Hepatocyte (in vitro differentiated cells): ENCODE measurements around the gene GET3. TPM values are rescaled to one million over a fixed set of nuclear protein-coding genes. Genes with fewer than 3 reads are reported as not detected.

ENCODE experiments used
- DNase-seq: peaks from one replicate; pipeline ENCODE4 v3.0.0-alpha.2; 2016; ENCODE audit warnings: low spot score
- H2AFZ ChIP-seq: fragments of 200-600 bp; sonication (generic); 2 replicates; pipeline ENCODE4 v1.6.0; 2016; ENCODE audit warnings: antibody characterized with exemption, mild to moderate bottlenecking
- H3K27ac ChIP-seq: fragments of 200-600 bp; sonication (generic); 2 replicates; pipeline ENCODE4 v1.5.1; 2016; ENCODE audit warnings: mild to moderate bottlenecking
- H3K27me3 ChIP-seq: fragments of 200-600 bp; sonication (generic); 2 replicates; pipeline ENCODE4 v1.6.1; 2016
- H3K36me3 ChIP-seq: fragments of 200-600 bp; sonication (generic); replicated peaks from 2 replicates; pipeline ENCODE4 v1.5.1; 2016; ENCODE audit warnings: low read depth; ENCODE audit not compliant: insufficient read depth
- H3K4me1 ChIP-seq: fragments of 200-600 bp; sonication (generic); 2 replicates; pipeline ENCODE4 v1.5.1; 2016; ENCODE audit warnings: mild to moderate bottlenecking, moderate library complexity; ENCODE audit not compliant: insufficient read depth
- H3K4me2 ChIP-seq: fragments of 200-600 bp; sonication (generic); 2 replicates; pipeline ENCODE4 v1.6.0; 2016
- H3K4me3 ChIP-seq: fragments of 200-600 bp; sonication (generic); 2 replicates; pipeline ENCODE4 v1.5.1; 2016; ENCODE audit warnings: mild to moderate bottlenecking
- H3K79me2 ChIP-seq: fragments of 200-600 bp; sonication (generic); 2 replicates; pipeline ENCODE4 v1.6.0; 2017; ENCODE audit warnings: mild to moderate bottlenecking
- H3K9me2 ChIP-seq: fragments of 200-600 bp; sonication (generic); replicated peaks from 2 replicates; pipeline ENCODE4 v1.6.0; 2017; ENCODE audit warnings: mild to moderate bottlenecking; ENCODE audit not compliant: insufficient read depth
- H3K9me3 ChIP-seq: fragments of 200-600 bp; sonication (generic); 2 replicates; pipeline ENCODE4 v1.5.1; 2016; ENCODE audit warnings: low read depth, mild to moderate bottlenecking
- H4K20me1 ChIP-seq: fragments of 200-600 bp; sonication (generic); 2 replicates; pipeline ENCODE4 v1.6.0; 2016; ENCODE audit warnings: mild to moderate bottlenecking; ENCODE audit not compliant: insufficient read depth, poor library complexity, severe bottlenecking
- CTCF ChIP-seq: fragments of 200-600 bp; sonication (generic); IDR thresholded peaks from 2 replicates; pipeline ENCODE4 v1.5.1; 2016; ENCODE audit warnings: antibody characterized with exemption, mild to moderate bottlenecking; ENCODE audit not compliant: poor library complexity
- EZH2 ChIP-seq: fragments of 200-600 bp; sonication (generic); IDR thresholded peaks from 2 replicates; pipeline ENCODE4 v1.6.1; 2016; ENCODE audit warnings: antibody characterized with exemption, mild to moderate bottlenecking, borderline replicate concordance
- EZH2phosphoT487 ChIP-seq: fragments of 200-600 bp; sonication (generic); IDR thresholded peaks from one replicate; pipeline ENCODE4 v1.6.1; 2018; ENCODE audit warnings: antibody characterized with exemption, mild to moderate bottlenecking, low read depth, moderate library complexity; ENCODE audit not compliant: unreplicated experiment, severe bottlenecking
- WGBS: methylation state at CpG from one replicate; pipeline ENCODE4 v1.1.6; 2016; ENCODE audit warnings: low lambda C conversion rate; ENCODE audit errors: missing lambda C conversion rate; 5-methylcytosine and 5-hydroxymethylcytosine counted together
- polyA plus RNA-seq: library from polyadenylated mRNA; unstranded; fragments of >200 nt; fragmentation: Nextera tagmentation; extraction: Ambion mirVana; gene quantifications from 2 replicates; pipeline ENCODE4 v1.2.1, GENCODE V29; 2016
- total RNA-seq: library from RNA; depleted of rRNA; stranded (reverse); fragments of >200 nt; gene quantifications from 2 replicates; pipeline ENCODE4 v1.2.3, GENCODE V29; 2014

The GET3 gene
- total and polyA plus RNA-seq, 2 experiments from 2014 or later = 52.3 to 108 TPM

GRCh38 chr19:12767666-12768065 lies 30.4 kb downstream of the GET3 start:
- H3K36me3 ChIP-seq = no peaks in the 10 kb centered on the region
- no peak overlapping the region for H3K4me3 ChIP-seq
- 98% methylated on average over 13 of the region's 15 CpGs for WGBS
- H3K4me1 ChIP-seq = no peaks in the 10 kb centered on the region
- no peak overlapping the region for H3K4me2 ChIP-seq
- no peaks in the 10 kb centered on the region for H3K9me2 ChIP-seq
- no peaks in the 10 kb centered on the region for H3K27me3 ChIP-seq
- H3K27ac ChIP-seq = no peak overlapping the region
- no peaks in the 10 kb centered on the region for H3K79me2 ChIP-seq
- no peaks in the 10 kb centered on the region for H4K20me1 ChIP-seq
- no peaks in the 10 kb centered on the region for H3K9me3 ChIP-seq
- DNase-seq = no peak
- TF ChIP-seq EZH2phosphoT487 (no peak), EZH2 (no peak), CTCF (no peak)
- no peak overlapping the region for H2AFZ ChIP-seq

GRCh38 chr19:12769689-12770088 lies 32.4 kb downstream of the GET3 start:
- peak; percentile 50 for DNase-seq
- no peaks in the 10 kb centered on the region for H3K36me3 ChIP-seq
- H3K9me2 ChIP-seq = no peaks in the 10 kb centered on the region
- H3K79me2 ChIP-seq = peaks cover 7% of the 10 kb centered on the region
- WGBS = 59% methylated on average over 12 of the region's 37 CpGs
- no peak for TF ChIP-seq CTCF
- TF ChIP-seq EZH2 = no peak
- no peak for TF ChIP-seq EZH2phosphoT487
- H4K20me1 ChIP-seq = no peaks in the 10 kb centered on the region
- H3K27ac ChIP-seq = no peak overlapping the region
- no peak overlapping the region for H3K4me2 ChIP-seq
- no peak overlapping the region for H2AFZ ChIP-seq
- H3K4me1 ChIP-seq = no peaks in the 10 kb centered on the region
- no peak overlapping the region for H3K4me3 ChIP-seq
- H3K9me3 ChIP-seq = no peaks in the 10 kb centered on the region
- H3K27me3 ChIP-seq = no peaks in the 10 kb centered on the region

- DNase-seq = no peak
- Histone ChIP-seq H3K9me2 (no peaks in the 10 kb centered on the region), H3K27me3 (no peaks in the 10 kb centered on the region), H3K9me3 (no peaks in the 10 kb centered on the region), H3K79me2 (peaks cover 7% of the 10 kb centered on the region), H3K27ac (no peak overlapping the region), H3K4me2 (no peak overlapping the region), H3K4me3 (no peak overlapping the region), H4K20me1 (no peaks in the 10 kb centered on the region), H2AFZ (no peak overlapping the region), H3K36me3 (no peaks in the 10 kb centered on the region), H3K4me1 (no peaks in the 10 kb centered on the region)
- no peak for TF ChIP-seq CTCF
- no peak for TF ChIP-seq EZH2phosphoT487
- no peak for TF ChIP-seq EZH2
- WGBS = over 99% methylated on average over 13 of the region's 13 CpGs
These were observed 33.6 kb downstream of the GET3 start for GRCh38 chr19:12770922-12771321.

- Histone ChIP-seq H4K20me1 (no peaks in the 10 kb centered on the region), H3K9me2 (no peaks in the 10 kb centered on the region), H3K9me3 (no peaks in the 10 kb centered on the region), H2AFZ (no peak overlapping the region), H3K27ac (no peak overlapping the region), H3K4me2 (no peak overlapping the region), H3K4me3 (no peak overlapping the region), H3K27me3 (no peaks in the 10 kb centered on the region), H3K36me3 (no peaks in the 10 kb centered on the region), H3K4me1 (peaks cover 2% of the 10 kb centered on the region), H3K79me2 (peaks cover 17% of the 10 kb centered on the region)
- DNase-seq = no peak
- TF ChIP-seq EZH2phosphoT487 (no peak), CTCF (no peak)
- WGBS = 81% methylated on average over 4 of the region's 4 CpGs
These were observed 35.0 kb downstream of the GET3 start for GRCh38 chr19:12772323-12772722.
